COLO668 (cell line): ENCODE data around the gene POP4.

Experiments used
- DNase-seq: peaks from one replicate; lab custom pipeline; 2025; ENCODE audit not compliant: unreplicated experiment; lab: John Stamatoyannopoulos, UW

The POP4 gene

GRCh38 chr19:29660835-29661234 lies 54.8 kb downstream of the POP4 start:
- no peak for DNase-seq

GRCh38 chr19:29662278-29662603 lies 56.2 kb downstream of the POP4 start:
- no peak for DNase-seq

- DNase-seq, result no peak
Measured at GRCh38 chr19:29662604-29663404, 56.7 kb downstream of the POP4 start.

- no peak for DNase-seq
Measured at GRCh38 chr19:29663861-29664752, 58.0 kb downstream of the POP4 start.

- no peak for DNase-seq
Measured at GRCh38 chr19:29664753-29665214, 58.7 kb downstream of the POP4 start.

- DNase-seq, result peak; percentile 86
Measured at GRCh38 chr19:29665215-29665825, 59.2 kb downstream of the POP4 start, which contains the start of gene PLEKHF1. Gene PLEKHF1, plus strand, starts transcription at chr19:29665461. Its CDS starts 8,379 bp downstream, at chr19:29673840.

- peak; percentile 68 for DNase-seq
Measured at GRCh38 chr19:29665826-29666577, 59.9 kb downstream of the POP4 start.
